HCT116 (cell line): ENCODE data around the gene METTL15.

Source experiments
- EGR1 ChIP-seq: IDR thresholded peaks from 2 replicates; pipeline ENCODE4 v1.6.1; 2012; ENCODE audit warnings: low read depth
- EZH2 ChIP-seq: fragments of 200-600 bp; sonication (generic); IDR thresholded peaks from 2 replicates; pipeline ENCODE4 v1.6.1; 2017; ENCODE audit warnings: antibody characterized with exemption, mixed run types
- EZH2phosphoT487 ChIP-seq: fragments of 200-600 bp; IDR thresholded peaks from 2 replicates; pipeline ENCODE4 v1.6.1; 2018; ENCODE audit warnings: antibody characterized with exemption, borderline replicate concordance
- POLR2A ChIP-seq: IDR thresholded peaks from 2 replicates; pipeline ENCODE4 v1.7.0; 2011; ENCODE audit warnings: borderline replicate concordance; ENCODE audit not compliant: insufficient read depth, insufficient read length; ENCODE audit errors: extremely low read depth
- RAD21 ChIP-seq: IDR thresholded peaks from 2 replicates; pipeline ENCODE4 v1.6.1; 2012; ENCODE audit warnings: low read depth, mild to moderate bottlenecking
- TF ChIP-seq, protein P1 (sequence below), 3 experiments: fragments of 200-600 bp in 1 of 3; sonication (generic) in 1 of 3; IDR thresholded peaks in 2 of 3; conservative IDR thresholded peaks in 1 of 3; 2 replicates each; pipeline ENCODE4 v1.5.1; 2012 to 2017; ENCODE audit warnings: low read depth in 2 of 3, low read length in 2 of 3, antibody characterized with exemption in 1 of 3, borderline replicate concordance in 1 of 3, control low read depth in 1 of 3, mild to moderate bottlenecking in 1 of 3, mixed read lengths in 1 of 3, mixed run types in 1 of 3, moderate library complexity in 1 of 3; ENCODE audit not compliant: insufficient read depth in 1 of 3

DNA sequence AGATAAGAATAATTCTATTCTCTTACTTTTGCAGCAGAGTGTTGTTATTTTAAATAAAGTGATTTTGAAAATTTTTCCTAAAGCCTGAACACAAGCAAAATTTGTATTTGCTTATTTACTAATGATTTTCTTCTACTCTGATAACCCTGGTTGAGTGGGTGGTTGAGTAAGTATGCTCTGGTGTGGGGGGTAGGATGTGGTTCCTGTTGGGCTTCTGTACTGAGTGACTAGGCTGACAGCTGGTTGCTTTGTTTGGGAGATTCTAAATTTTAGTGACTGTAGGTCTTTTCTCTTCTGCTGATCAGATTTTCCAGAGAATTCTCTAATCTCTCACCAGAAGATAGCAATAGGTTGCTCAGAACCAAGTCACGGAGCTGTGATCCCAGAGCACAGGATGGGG is 61.6 kb downstream of the METTL15 start:
- TF ChIP-seq EZH2: no peak
- TF ChIP-seq, protein P1, sequence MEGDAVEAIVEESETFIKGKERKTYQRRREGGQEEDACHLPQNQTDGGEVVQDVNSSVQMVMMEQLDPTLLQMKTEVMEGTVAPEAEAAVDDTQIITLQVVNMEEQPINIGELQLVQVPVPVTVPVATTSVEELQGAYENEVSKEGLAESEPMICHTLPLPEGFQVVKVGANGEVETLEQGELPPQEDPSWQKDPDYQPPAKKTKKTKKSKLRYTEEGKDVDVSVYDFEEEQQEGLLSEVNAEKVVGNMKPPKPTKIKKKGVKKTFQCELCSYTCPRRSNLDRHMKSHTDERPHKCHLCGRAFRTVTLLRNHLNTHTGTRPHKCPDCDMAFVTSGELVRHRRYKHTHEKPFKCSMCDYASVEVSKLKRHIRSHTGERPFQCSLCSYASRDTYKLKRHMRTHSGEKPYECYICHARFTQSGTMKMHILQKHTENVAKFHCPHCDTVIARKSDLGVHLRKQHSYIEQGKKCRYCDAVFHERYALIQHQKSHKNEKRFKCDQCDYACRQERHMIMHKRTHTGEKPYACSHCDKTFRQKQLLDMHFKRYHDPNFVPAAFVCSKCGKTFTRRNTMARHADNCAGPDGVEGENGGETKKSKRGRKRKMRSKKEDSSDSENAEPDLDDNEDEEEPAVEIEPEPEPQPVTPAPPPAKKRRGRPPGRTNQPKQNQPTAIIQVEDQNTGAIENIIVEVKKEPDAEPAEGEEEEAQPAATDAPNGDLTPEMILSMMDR (IDR thresholded peaks at IDR 0.05 in 2 of 3, conservative IDR thresholded peaks at IDR 0.05 in 1 of 3; ENCODE audit: borderline replicate concordance in 1 of 3, insufficient read depth in 1 of 3, low read depth in 2 of 3, low read length in 2 of 3): no peak
- TF ChIP-seq EGR1: no peak
- TF ChIP-seq POLR2A: no peak
- no peak for TF ChIP-seq RAD21
- TF ChIP-seq EZH2phosphoT487: no peak
